Heart left ventricle (tissue), 13 donors: ENCODE results near the gene MIB1.

Experiments
- CTCF ChIP-seq, 12 donors: fragments of 200-600 bp; sonication (generic) in 4 of 12; IDR thresholded peaks; one replicate each; pipeline versions ENCODE4 v1.5.0 to v1.8.0; 2018 to 2022; ENCODE audit warnings: antibody characterized with exemption in 12 of 12, mild to moderate bottlenecking in 5 of 12
- POLR2A ChIP-seq, 2 donors: fragments of 450-650 bp; IDR thresholded peaks; one replicate each; pipeline ENCODE4 v1.6.1; 2017; ENCODE audit warnings: antibody characterized with exemption in 2 of 2, mild to moderate bottlenecking in 2 of 2, moderate library complexity in 2 of 2
- donor health status: ischemic (EF 13 %, LVEDD 7.1; RV severe dilation, severe dysfunction).
- donor health status: DM: no; HTN: yes; CAD: no.
- donor health status: DM: no; HTN: no; CAD: no.
- donor health status: ischemic (EF 25% LVEDD 6.9; RV normal size, moderate dysfunction).
- donor health status: ischemic (EF 25% LVEDD 5.7; RV mildly dilated, moderate dysfunction).
- donor health status: ischemic (EF 35%, LVEDD 5.7; RV mildly dilated, moderate dysfunction).
- donor health status: nonischemic (EF 11% LVEDD 7.7; RV severe dilation, severe dysfunction).
- donor health status: DM: yes; HTN: yes; CAD: no.
- donor health status: PGD.
- donor health status: ischemic (EF 29% LVEDD 5.4; RV normal size, mild dysfunction).
- donor health status: nonischemic (EF 23%, LVEDD 6.1; RV moderate dilation, normal function).

GRCh38 chr18:21901423-21901945 is 160.9 kb downstream of the MIB1 start:
- no peak for TF ChIP-seq CTCF (IDR thresholded peaks at IDR 0.05)
- TF ChIP-seq POLR2A (IDR thresholded peaks at IDR 0.05) = no peak
